Measurements from ENCODE around the gene DEAF1.

DEAF1 gene

DNA sequence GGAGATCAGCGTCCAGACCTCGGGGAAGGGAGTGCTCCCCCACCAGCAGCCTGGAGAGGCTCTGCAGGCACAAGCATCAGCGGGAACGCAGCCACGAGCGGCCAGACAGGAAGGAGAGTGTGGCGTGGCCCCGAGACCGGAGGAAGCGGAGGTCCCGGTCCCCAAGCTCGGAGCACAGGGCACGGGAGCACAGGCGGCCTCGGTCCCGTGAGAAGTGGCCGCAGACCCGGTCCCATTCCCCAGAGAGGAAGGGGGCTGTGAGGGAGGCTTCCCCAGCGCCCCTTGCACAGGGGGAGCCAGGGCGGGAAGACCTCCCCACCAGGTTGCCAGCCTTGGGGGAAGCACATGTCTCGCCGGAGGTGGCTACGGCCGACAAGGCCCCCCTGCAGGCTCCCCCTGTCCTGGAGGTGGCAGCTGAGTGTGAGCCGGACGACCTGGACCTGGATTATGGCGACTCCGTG, 86.2 kb downstream of the DEAF1 start:
- DNase-seq = no peak

- no peak for DNase-seq
These were observed 86.9 kb downstream of the DEAF1 start for GRCh38 chr11:607971-608659.

DNA sequence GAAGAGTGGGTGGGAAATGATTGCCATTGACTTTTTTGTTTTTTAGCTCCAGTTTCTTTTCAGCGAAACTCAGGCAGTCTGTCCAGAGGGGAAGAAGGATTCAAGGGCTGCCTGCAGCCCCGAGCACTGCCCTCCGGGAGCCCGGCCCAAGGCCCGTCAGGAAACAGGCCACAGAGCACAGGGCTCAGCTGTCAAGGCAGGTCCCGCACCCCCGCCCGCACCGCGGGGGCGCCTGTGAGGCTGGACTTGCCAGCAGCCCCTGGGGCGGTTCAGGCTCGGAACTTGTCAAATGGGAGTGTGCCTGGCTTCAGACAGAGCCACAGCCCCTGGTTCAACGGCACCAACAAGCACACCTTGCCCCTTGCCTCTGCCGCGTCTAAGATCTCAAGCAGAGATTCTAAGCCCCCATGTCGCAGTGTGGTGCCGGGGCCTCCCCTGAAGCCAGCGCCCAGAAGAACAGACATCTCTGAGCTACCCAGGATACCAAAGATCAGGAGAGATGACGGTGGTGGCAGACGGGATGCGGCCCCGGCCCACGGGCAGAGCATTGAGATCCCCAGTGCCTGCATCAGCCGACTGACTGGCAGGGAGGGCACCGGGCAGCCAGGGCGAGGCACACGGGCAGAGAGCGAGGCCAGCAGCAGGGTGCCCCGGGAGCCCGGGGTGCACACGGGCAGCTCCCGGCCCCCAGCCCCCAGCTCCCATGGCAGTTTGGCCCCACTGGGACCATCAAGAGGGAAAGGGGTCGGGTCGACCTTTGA, 87.8 kb downstream of the DEAF1 start:
- DNase-seq = no peak

GRCh38 chr11:606245-606644, 88.8 kb downstream of the DEAF1 start:
- no peak for DNase-seq

- no peak for DNase-seq
These were observed 89.5 kb downstream of the DEAF1 start for GRCh38 chr11:605286-606129.

DNA sequence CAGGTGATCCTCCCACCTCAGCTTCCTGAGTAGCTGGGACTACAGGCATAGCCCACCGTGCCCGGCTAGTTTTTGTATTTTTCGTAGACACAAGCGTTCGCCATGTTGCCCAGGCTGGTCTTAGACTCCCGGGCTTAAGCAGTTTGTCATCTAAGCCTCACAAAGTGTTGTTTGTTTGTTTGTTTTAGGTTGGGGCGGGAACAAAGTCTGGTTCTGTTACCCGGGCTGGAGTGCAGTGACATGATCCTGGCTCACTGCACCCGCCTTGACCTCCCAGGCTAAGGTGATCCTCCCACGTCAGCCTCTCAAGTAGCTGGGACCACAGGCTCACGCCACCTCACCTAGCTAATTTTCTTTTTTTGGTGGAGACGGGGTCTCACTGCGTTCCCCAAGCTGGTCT, 91.9 kb downstream of the DEAF1 start:
- DNase-seq = no peak

- DNase-seq = no peak
These were observed 93.3 kb downstream of the DEAF1 start for GRCh38 chr11:601573-602245.

DNA sequence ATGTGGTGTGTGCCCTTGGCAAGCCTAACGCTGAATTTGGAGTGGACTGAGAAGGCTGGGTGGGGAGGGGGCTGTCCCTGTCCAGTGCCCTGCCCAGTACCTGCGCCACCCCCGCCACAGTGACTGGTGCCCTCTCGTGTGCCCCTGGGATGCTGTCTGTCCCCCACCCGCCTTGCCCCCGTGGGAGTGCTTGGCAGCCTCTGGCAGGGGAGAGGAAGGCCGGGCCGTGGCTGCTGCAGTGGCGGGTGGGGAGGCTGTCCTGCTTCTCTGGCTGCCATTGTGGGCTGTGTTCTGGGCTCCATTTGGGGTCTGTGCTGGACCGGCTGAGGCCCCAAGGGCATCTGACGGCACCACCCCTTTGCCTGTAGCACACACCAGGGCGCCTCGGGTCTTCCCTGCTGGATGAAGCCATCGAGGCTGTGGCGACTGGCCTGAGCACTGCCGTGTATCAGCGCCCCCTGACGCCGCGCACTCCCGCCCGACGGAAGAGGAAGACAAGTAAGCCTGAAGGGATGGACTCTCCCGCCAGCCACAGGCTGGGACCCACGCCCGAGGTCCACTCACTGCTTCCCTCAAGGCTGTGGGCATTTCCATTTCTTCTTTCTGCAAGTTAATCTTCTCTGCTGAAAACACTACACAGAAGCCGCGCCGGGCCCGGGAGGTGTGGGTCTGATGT, 96.9 kb downstream of the DEAF1 start:
- DNase-seq = no peak

- DNase-seq = no peak
These were observed 97.8 kb downstream of the DEAF1 start for GRCh38 chr11:597166-597725.

DNA sequence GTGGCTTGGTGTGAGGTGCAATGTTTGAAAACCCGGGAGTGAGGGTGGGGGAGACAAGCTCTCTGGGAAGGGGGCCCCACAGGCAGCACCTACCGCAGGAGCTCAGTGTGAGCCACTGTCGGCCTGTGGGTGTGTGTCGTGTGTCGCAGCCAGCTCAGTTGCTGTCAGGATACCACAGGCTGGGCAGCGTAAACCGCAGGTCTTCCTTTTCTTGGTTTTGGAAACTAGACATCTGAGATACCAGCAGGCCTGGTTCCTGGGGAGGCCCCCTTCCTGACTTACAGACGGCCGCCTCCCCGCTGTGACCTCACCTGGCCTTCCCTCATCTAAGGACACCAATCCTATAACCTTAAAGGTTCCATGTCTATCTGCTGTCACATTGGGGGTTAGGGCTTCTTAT, 98.6 kb downstream of the DEAF1 start:
- no peak for DNase-seq

DNA sequence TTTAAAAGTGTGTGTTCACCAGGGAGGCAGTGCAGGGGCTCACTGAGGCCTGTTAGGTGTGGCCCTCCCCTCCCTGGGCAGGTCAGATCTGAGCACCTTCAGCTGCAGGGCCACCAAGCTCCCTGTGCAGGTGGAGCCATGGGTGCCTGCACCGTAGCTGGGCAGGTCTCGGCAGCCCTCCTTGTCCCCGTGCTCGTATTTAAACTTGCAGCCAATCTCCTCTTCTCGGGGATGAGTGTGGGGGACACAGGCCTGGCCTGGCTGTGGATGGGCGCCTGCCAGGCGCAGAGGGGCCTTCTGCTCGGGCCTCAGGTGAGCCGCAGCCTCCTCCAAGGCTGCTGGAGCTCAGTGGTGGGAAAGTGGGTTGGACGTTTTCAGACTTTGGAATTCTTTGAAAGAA, 99.6 kb downstream of the DEAF1 start:
- no peak for DNase-seq

All from effector CD4-positive, alpha-beta T cell (primary cell).